Fibroblast of lung (primary cell): ENCODE results near the gene IQGAP2. TPM values are rescaled to one million over a fixed set of nuclear protein-coding genes. Genes with fewer than 3 reads are reported as not detected.

ENCODE experiments used
- DNase-seq, 2 donors: peaks; one replicate each; pipeline versions ENCODE4 v3.0.0 to v3.0.0-alpha.2; 2010; ENCODE audit warnings: low read depth in 2 of 2
- H2AFZ ChIP-seq: 2 replicates; pipeline ENCODE4 v1.5.1; 2012; ENCODE audit warnings: low read length, control low read depth, inconsistent platforms
- H3K27ac ChIP-seq: 2 replicates; pipeline ENCODE4 v1.5.1; 2011; ENCODE audit warnings: low read length, control low read depth; ENCODE audit not compliant: insufficient read depth
- H3K27me3 ChIP-seq: 2 replicates; pipeline ENCODE4 v1.5.1; 2011; ENCODE audit warnings: mild to moderate bottlenecking, low read length; ENCODE audit not compliant: control insufficient read depth, insufficient read depth
- H3K36me3 ChIP-seq: 2 replicates; pipeline ENCODE4 v1.5.1; 2011; ENCODE audit warnings: low read length; ENCODE audit not compliant: control insufficient read depth, insufficient read depth
- H3K4me1 ChIP-seq: 2 replicates; pipeline ENCODE4 v1.5.1; 2011; ENCODE audit warnings: low read length; ENCODE audit not compliant: control insufficient read depth, insufficient read depth; ENCODE audit errors: extremely low read depth
- H3K4me2 ChIP-seq: 2 replicates; pipeline ENCODE4 v1.5.1; 2011; ENCODE audit warnings: low read length, control low read depth; ENCODE audit not compliant: insufficient read depth; ENCODE audit errors: extremely low read depth
- H3K4me3 ChIP-seq, 4 experiments: fragments of 200-600 bp in 1 of 4; sonication (generic) in 1 of 4; replicated peaks in 1 of 4; 2 replicates each; pipeline ENCODE4 v1.5.1; 2011 to 2016; ENCODE audit warnings: low read length in 4 of 4, low read depth in 3 of 4, mild to moderate bottlenecking in 3 of 4, control low read depth in 2 of 4, inconsistent platforms in 1 of 4, mixed read lengths in 1 of 4; ENCODE audit not compliant: insufficient read depth in 1 of 4; ENCODE audit errors: control extremely low read depth in 1 of 4
- H3K79me2 ChIP-seq: 2 replicates; pipeline ENCODE4 v1.5.1; 2012; ENCODE audit warnings: mild to moderate bottlenecking, low read length, inconsistent platforms; ENCODE audit not compliant: control insufficient read depth, insufficient read depth
- H3K9ac ChIP-seq: 2 replicates; pipeline ENCODE4 v1.5.1; 2011; ENCODE audit warnings: mild to moderate bottlenecking, low read length, control low read depth; ENCODE audit not compliant: insufficient read depth
- H3K9me3 ChIP-seq: 2 replicates; pipeline ENCODE4 v1.5.1; 2012; ENCODE audit warnings: low read depth, low read length; ENCODE audit not compliant: control insufficient read depth, insufficient read depth
- H4K20me1 ChIP-seq: 2 replicates; pipeline ENCODE4 v1.5.1; 2011; ENCODE audit warnings: low read length; ENCODE audit not compliant: control insufficient read depth, insufficient read depth; ENCODE audit errors: extremely low read depth
- EZH2 ChIP-seq: IDR thresholded peaks from 2 replicates; pipeline ENCODE4 v1.5.1; 2012; ENCODE audit warnings: low read length, control low read depth, mild to moderate bottlenecking; ENCODE audit errors: missing control alignments
- polyA plus RNA-seq, 2 donors: library from polyadenylated mRNA; depleted of rRNA in 1 of 2; stranded (reverse) in 1 of 2; unstranded in 1 of 2; fragments of >200 nt; gene quantifications; 2 replicates each; pipeline ENCODE4 v1.2.1, GENCODE V29; 2011 to 2012; ENCODE audit warnings: missing spikeins in 1 of 2
- total RNA-seq: library from RNA; depleted of rRNA; stranded (reverse); fragments of >200 nt; gene quantifications from 2 replicates; pipeline ENCODE4 v1.2.1, GENCODE V29; 2014
- TF ChIP-seq, protein P1 (sequence below), 2 donors: IDR thresholded peaks in 1 of 2; conservative IDR thresholded peaks in 1 of 2; 1 replicate in 1 of 2; 2 replicates in 1 of 2; pipeline ENCODE4 v1.5.1; 2011 to 2012; ENCODE audit warnings: low read length in 2 of 2, control low read depth in 1 of 2, inconsistent platforms in 1 of 2, low read depth in 1 of 2, mild to moderate bottlenecking in 1 of 2

The IQGAP2 gene
- total and polyA plus RNA-seq, 2 donors (not counting 1 experiment from before 2014, with no cell fraction given) = 5.1 to 7.9 TPM

DNA sequence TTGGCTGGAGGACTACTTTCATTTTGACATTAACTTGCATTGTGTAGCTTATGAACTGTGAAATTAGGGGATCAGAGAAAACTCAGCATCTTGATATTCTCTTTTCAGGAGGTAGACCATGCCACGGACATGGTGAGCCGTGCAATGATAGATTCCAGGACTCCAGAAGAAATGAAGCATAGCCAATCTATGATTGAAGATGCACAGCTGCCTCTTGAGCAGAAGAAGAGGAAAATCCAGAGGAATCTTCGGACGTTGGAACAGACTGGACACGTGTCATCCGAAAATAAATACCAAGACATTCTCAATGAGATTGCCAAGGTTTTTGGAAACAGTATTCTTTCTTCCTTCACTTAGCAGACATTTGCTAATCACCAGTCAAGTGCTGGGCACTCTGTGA, 292.3 kb downstream of the IQGAP2 start:
- H3K36me3 ChIP-seq = no peaks in the 10 kb centered on the region

DNA sequence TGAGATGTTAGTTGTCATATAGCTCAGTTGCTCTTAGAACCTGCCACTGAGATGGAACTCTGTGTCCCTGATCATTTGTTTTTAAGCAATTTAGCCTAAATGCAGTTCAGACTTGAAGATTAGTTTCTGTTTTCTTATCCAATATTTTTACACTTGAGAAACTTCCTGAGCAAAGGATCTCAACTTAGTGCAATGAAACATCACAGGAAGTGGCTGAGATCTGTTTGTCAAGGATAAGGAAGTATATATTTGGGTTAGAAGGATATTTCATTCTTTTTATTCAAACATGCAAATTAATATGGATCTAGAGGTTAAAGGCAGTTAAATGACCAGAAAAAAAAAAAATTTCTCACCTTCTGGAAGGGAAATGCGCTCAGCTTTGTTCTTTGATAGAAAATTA, 293.2 kb downstream of the IQGAP2 start:
- H3K27me3 ChIP-seq = no peaks in the 10 kb centered on the region
- peak overlapping the region; percentile 51 for H2AFZ ChIP-seq
- no peak for DNase-seq
- H4K20me1 ChIP-seq = no peaks in the 10 kb centered on the region
- H3K9me3 ChIP-seq = no peaks in the 10 kb centered on the region
- H3K4me1 ChIP-seq = peaks cover 19% of the 10 kb centered on the region
- no peaks in the 10 kb centered on the region for H3K79me2 ChIP-seq
- no peak overlapping the region for H3K4me3 ChIP-seq
- H3K4me2 ChIP-seq = peak overlapping the region; percentile 25
- no peak overlapping the region for H3K27ac ChIP-seq
- no peaks in the 10 kb centered on the region for H3K36me3 ChIP-seq
- no peak overlapping the region for H3K9ac ChIP-seq
- TF ChIP-seq, protein P1, sequence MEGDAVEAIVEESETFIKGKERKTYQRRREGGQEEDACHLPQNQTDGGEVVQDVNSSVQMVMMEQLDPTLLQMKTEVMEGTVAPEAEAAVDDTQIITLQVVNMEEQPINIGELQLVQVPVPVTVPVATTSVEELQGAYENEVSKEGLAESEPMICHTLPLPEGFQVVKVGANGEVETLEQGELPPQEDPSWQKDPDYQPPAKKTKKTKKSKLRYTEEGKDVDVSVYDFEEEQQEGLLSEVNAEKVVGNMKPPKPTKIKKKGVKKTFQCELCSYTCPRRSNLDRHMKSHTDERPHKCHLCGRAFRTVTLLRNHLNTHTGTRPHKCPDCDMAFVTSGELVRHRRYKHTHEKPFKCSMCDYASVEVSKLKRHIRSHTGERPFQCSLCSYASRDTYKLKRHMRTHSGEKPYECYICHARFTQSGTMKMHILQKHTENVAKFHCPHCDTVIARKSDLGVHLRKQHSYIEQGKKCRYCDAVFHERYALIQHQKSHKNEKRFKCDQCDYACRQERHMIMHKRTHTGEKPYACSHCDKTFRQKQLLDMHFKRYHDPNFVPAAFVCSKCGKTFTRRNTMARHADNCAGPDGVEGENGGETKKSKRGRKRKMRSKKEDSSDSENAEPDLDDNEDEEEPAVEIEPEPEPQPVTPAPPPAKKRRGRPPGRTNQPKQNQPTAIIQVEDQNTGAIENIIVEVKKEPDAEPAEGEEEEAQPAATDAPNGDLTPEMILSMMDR (conservative IDR thresholded peaks at IDR 0.05 in 1 of 2, IDR thresholded peaks at IDR 0.05 in 1 of 2; ENCODE audit: low read depth in 1 of 2, low read length in 2 of 2) = no peak
- no peak for TF ChIP-seq EZH2

More for the DNA sequence above, 292.3 kb downstream of the IQGAP2 start:
- no peak overlapping the region for H3K4me3 ChIP-seq
- H3K9ac ChIP-seq = no peak overlapping the region
- TF ChIP-seq, protein P1 (conservative IDR thresholded peaks at IDR 0.05 in 1 of 2, IDR thresholded peaks at IDR 0.05 in 1 of 2; ENCODE audit: low read depth in 1 of 2, low read length in 2 of 2) = no peak
- TF ChIP-seq EZH2 = no peak
- DNase-seq = no peak
- H3K27me3 ChIP-seq = no peaks in the 10 kb centered on the region
- no peak overlapping the region for H3K27ac ChIP-seq
- peaks cover 17% of the 10 kb centered on the region for H3K4me1 ChIP-seq
- H4K20me1 ChIP-seq = no peaks in the 10 kb centered on the region
- no peaks in the 10 kb centered on the region for H3K9me3 ChIP-seq
- H2AFZ ChIP-seq = peak overlapping the region; percentile 31
- no peak overlapping the region for H3K4me2 ChIP-seq
- no peaks in the 10 kb centered on the region for H3K79me2 ChIP-seq

- DNase-seq = no peak
- Histone ChIP-seq H3K27me3 (no peaks in the 10 kb centered on the region), H2AFZ (no peak overlapping the region), H3K9ac (no peak overlapping the region), H3K27ac (no peak overlapping the region), H3K4me1 (peaks cover 18% of the 10 kb centered on the region), H4K20me1 (no peaks in the 10 kb centered on the region), H3K4me2 (no peak overlapping the region), H3K4me3 (no peak overlapping the region), H3K36me3 (no peaks in the 10 kb centered on the region), H3K79me2 (no peaks in the 10 kb centered on the region), H3K9me3 (no peaks in the 10 kb centered on the region)
- TF ChIP-seq EZH2 = no peak
- TF ChIP-seq, protein P1 (conservative IDR thresholded peaks at IDR 0.05 in 1 of 2, IDR thresholded peaks at IDR 0.05 in 1 of 2; ENCODE audit: low read depth in 1 of 2, low read length in 2 of 2) = no peak
Observed at GRCh38 chr5:76697670-76698069, 294.6 kb downstream of the IQGAP2 start.
